Peyer's patch (tissue), 4 donors: ENCODE data around the gene ADAMTS2.

ENCODE experiments used
- CTCF ChIP-seq, 6 experiments: fragments of 450-650 bp in 4 of 6; fragments of 200-600 bp in 2 of 6; sonication (generic) in 1 of 6; IDR thresholded peaks; one replicate each; pipeline ENCODE4 v1.5.1; 2017 to 2019; ENCODE audit warnings: antibody characterized with exemption in 6 of 6, mild to moderate bottlenecking in 3 of 6, moderate library complexity in 1 of 6
- POLR2A ChIP-seq, 2 donors: fragments of 450-650 bp; IDR thresholded peaks; one replicate each; pipeline ENCODE4 v1.5.1; 2017; ENCODE audit warnings: antibody characterized with exemption in 2 of 2, mild to moderate bottlenecking in 2 of 2, moderate library complexity in 2 of 2

- TF ChIP-seq CTCF (IDR thresholded peaks at IDR 0.05), result no peak
- no peak for TF ChIP-seq POLR2A (IDR thresholded peaks at IDR 0.05)
Observed at GRCh38 chr5:179207920-179208705, 137.1 kb downstream of the ADAMTS2 start.
